Sigmoid colon (tissue), 7 donors: Measurements from ENCODE around the gene P2RX3. TPM values are rescaled to one million over a fixed set of nuclear protein-coding genes. Genes with fewer than 3 reads are reported as not detected.
"Not testable (repeated sequence)": the region's sequence is repeated elsewhere in the genome, so short reads cannot be mapped to it uniquely, and the experiment has no call there.

Source experiments
- DNase-seq: peaks from one replicate; pipeline ENCODE4 v3.0.0-alpha.2; 2019
- H3K27ac ChIP-seq, 4 donors: fragments of 200-600 bp; sonication (generic); one replicate each; pipeline ENCODE4 v1.5.1; 2016 to 2019; ENCODE audit warnings: mild to moderate bottlenecking in 1 of 4
- H3K27me3 ChIP-seq, 3 donors: fragments of 200-600 bp; sonication (generic); one replicate each; pipeline ENCODE4 v1.5.1; 2019; ENCODE audit warnings: mild to moderate bottlenecking in 1 of 3
- H3K36me3 ChIP-seq, 4 donors: fragments of 200-600 bp; sonication (generic); one replicate each; pipeline ENCODE4 v1.5.1; 2016 to 2019
- H3K4me1 ChIP-seq, 4 donors: fragments of 200-600 bp; sonication (generic); one replicate each; pipeline ENCODE4 v1.5.1; 2017 to 2019
- H3K4me3 ChIP-seq, 4 donors: fragments of 200-600 bp; sonication (generic); one replicate each; pipeline ENCODE4 v1.5.1; 2017 to 2019; ENCODE audit warnings: mild to moderate bottlenecking in 2 of 4, moderate library complexity in 1 of 4
- H3K9me3 ChIP-seq, 4 donors: fragments of 200-600 bp in 3 of 4; sonication (generic) in 3 of 4; one replicate each; pipeline versions ENCODE4 v1.5.1 to v1.6.1; 2013 to 2019
- EP300 ChIP-seq, 4 donors: sonication (generic); formaldehyde crosslinking; IDR thresholded peaks; one replicate each; pipeline ENCODE4 v1.6.1; 2017; ENCODE audit warnings: antibody characterized with exemption in 4 of 4
- POLR2A ChIP-seq, 2 donors: fragments of 450-650 bp; IDR thresholded peaks; one replicate each; pipeline ENCODE4 v1.6.1; 2016; ENCODE audit warnings: antibody characterized with exemption in 2 of 2, mild to moderate bottlenecking in 2 of 2, moderate library complexity in 2 of 2
- POLR2AphosphoS5 ChIP-seq, 4 donors: sonication (generic); formaldehyde crosslinking; IDR thresholded peaks; one replicate each; pipeline ENCODE4 v1.6.1; 2017; ENCODE audit warnings: antibody characterized with exemption in 4 of 4
- WGBS, 2 donors: extraction: QIAGEN DNeasy Blood & Tissue Kit; methylation state at CpG; one replicate each; pipeline ENCODE4 v1.1.7; 2013; 5-methylcytosine and 5-hydroxymethylcytosine counted together
- intact Hi-C: fragments of 100-400 bp; cut with DNase I; formaldehyde crosslinking; loops from one replicate; pipeline ENCODE4 v1.15.1; 2023
- polyA plus RNA-seq, 3 donors: library from polyadenylated mRNA; stranded (reverse); fragments of 200-250 nt; gene quantifications; one replicate each; pipeline ENCODE4 v1.2.3, GENCODE V29; 2013
- total RNA-seq, 4 donors: library from RNA; depleted of rRNA; stranded (reverse); fragments of >200 nt; gene quantifications; one replicate each; pipeline ENCODE4 v1.1.0, GENCODE V29; 2016
- TF ChIP-seq, protein P1 (sequence below), 4 experiments: fragments of 450-650 bp in 3 of 4; fragments of 200-600 bp in 1 of 4; IDR thresholded peaks; one replicate each; pipeline ENCODE4 v1.5.1; 2016 to 2019; ENCODE audit warnings: antibody characterized with exemption in 4 of 4, mild to moderate bottlenecking in 3 of 4, moderate library complexity in 2 of 4
- donor health status: healthy with polysubstance abuse.
- donor health status: Bipolar disorder and iron deficiency.
- donor health status: healthy.

Gene P2RX3
- total and polyA plus RNA-seq, 7 donors, result 0.07 to 0.36 TPM; not detected in 5

DNA sequence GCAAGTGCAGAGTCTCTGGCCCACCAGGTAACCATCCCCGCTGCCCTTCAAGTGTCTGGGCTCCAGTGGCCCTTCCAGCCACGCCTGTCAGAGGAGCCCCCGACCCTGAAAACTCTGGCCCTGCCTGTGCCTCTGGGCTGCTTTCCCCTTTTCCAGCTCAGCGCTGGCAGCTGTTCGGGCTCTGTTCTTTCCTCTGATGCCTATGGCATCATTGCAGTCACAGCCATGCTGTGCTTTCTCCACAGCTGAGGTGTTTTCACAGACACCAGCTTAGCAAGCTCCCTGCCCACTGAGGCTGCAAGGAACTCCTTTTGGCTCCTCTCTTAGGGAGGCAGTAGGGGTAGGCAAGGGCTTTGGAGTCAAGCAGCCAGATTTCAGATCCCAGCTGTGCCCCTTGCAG is 21.2 kb downstream of the P2RX3 start:
- Histone ChIP-seq H3K4me3 (no peak overlapping the region), H3K27ac (no peak overlapping the region), H3K27me3 (no peaks in the 10 kb centered on the region), H3K36me3 (no peaks in the 10 kb centered on the region), H3K9me3 (no peaks in the 10 kb centered on the region), H3K4me1 (peaks cover 0 to 4% (median 0%) of the 10 kb centered on the region in 4 donors)
- DNase-seq, result no peak
- WGBS, 2 donors, result 86 to 92% methylated on average over 5 of the region's 5 CpGs
- intact Hi-C loops, result loop anchor here (10.0 kb wide), 1 partner anchor 515 kb away; no protein-coding TSS in a partner anchor
- TF ChIP-seq EP300 (IDR thresholded peaks at IDR 0.05) (no peak), POLR2A (IDR thresholded peaks at IDR 0.05) (no peak), POLR2AphosphoS5 (IDR thresholded peaks at IDR 0.05) (no peak)
- TF ChIP-seq, protein P1, sequence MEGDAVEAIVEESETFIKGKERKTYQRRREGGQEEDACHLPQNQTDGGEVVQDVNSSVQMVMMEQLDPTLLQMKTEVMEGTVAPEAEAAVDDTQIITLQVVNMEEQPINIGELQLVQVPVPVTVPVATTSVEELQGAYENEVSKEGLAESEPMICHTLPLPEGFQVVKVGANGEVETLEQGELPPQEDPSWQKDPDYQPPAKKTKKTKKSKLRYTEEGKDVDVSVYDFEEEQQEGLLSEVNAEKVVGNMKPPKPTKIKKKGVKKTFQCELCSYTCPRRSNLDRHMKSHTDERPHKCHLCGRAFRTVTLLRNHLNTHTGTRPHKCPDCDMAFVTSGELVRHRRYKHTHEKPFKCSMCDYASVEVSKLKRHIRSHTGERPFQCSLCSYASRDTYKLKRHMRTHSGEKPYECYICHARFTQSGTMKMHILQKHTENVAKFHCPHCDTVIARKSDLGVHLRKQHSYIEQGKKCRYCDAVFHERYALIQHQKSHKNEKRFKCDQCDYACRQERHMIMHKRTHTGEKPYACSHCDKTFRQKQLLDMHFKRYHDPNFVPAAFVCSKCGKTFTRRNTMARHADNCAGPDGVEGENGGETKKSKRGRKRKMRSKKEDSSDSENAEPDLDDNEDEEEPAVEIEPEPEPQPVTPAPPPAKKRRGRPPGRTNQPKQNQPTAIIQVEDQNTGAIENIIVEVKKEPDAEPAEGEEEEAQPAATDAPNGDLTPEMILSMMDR (IDR thresholded peaks at IDR 0.05), result no peak

DNA sequence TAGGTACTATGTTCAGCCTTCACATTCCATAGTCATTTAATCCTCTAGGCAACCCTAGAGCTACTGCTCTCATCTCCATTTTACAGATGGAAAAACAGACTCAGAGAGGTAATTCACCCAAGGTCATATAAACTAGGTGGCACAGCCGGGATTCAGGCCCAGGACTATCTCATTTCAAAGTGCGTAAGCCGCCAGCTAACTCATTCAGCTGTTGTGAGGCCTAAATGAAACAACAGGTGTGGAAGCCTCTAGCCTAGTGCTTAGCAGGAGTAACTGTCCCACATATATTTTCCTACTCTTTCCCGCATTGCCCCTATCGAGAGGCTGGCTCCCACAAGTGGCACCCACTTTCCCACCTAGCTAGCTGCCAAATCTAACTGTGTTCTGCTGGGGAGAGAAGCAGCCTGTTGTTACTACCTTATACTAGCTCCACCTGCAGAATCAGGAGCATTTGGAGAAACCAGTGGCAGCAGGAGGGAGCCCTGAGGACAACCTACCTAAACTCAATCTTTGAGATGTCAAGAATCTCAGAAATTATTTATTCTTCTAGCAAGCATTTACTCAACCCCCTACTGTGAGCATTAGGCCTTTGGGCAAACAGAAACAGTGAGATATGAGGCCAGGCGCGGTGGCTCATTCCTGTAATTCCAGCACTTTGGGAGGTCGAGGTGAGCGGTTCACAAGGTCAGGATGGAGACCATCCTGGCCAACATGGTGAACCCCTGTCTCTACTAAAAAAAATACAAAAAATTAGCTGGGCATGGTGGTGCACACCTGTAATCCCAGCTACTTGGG is 21.9 kb downstream of the P2RX3 start:
- Histone ChIP-seq H3K27ac (no peak overlapping the region), H3K4me3 (no peak overlapping the region), H3K27me3 (no peaks in the 10 kb centered on the region), H3K4me1 (peaks cover 0 to 4% (median 0%) of the 10 kb centered on the region in 4 donors), H3K36me3 (no peaks in the 10 kb centered on the region), H3K9me3 (no peaks in the 10 kb centered on the region)
- DNase-seq, result no peak
- intact Hi-C loops, result loop anchor here (10.0 kb wide), 1 partner anchor 515 kb away; no protein-coding TSS in a partner anchor
- no peak for TF ChIP-seq EP300 (IDR thresholded peaks at IDR 0.05)
- no peak for TF ChIP-seq POLR2A (IDR thresholded peaks at IDR 0.05)
- TF ChIP-seq POLR2AphosphoS5 (IDR thresholded peaks at IDR 0.05), result no peak
- TF ChIP-seq, protein P1 (IDR thresholded peaks at IDR 0.05), result no peak
- 82 to 91% methylated on average over 9 of the region's 9 CpGs for WGBS, 2 donors

DNA sequence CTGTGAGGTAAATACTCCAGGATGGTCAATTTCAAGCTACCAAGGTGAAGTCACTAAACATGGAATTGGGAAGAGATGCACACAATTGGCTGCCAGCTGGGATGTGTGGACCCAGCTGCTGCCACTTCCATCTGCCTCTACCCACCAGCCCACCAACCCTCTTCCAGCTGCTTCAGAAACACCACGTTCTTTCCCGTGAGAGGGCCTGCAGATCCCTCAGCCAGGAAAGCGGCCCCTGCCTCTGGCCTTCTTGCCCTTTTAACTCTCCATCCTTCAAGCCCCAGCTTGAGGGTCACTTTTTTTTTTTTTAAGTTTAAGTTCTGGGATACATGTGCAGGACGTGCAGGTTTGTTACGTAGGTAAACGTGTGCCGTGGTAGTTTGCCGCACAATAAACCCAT is 22.8 kb downstream of the P2RX3 start:
- Histone ChIP-seq H3K9me3 (no peaks in the 10 kb centered on the region), H3K4me3 (no peak overlapping the region), H3K27ac (no peak overlapping the region), H3K4me1 (peaks cover 0 to 4% (median 0%) of the 10 kb centered on the region in 4 donors), H3K36me3 (no peaks in the 10 kb centered on the region), H3K27me3 (no peaks in the 10 kb centered on the region)
- DNase-seq, result no peak
- intact Hi-C loops, result no loop called here
- WGBS, 2 donors, result 93 to 94% methylated on average over 8 of the region's 8 CpGs
- no peak for TF ChIP-seq EP300 (IDR thresholded peaks at IDR 0.05)
- TF ChIP-seq, protein P1 (IDR thresholded peaks at IDR 0.05), result no peak
- no peak for TF ChIP-seq POLR2AphosphoS5 (IDR thresholded peaks at IDR 0.05)
- TF ChIP-seq POLR2A (IDR thresholded peaks at IDR 0.05), result no peak

DNA sequence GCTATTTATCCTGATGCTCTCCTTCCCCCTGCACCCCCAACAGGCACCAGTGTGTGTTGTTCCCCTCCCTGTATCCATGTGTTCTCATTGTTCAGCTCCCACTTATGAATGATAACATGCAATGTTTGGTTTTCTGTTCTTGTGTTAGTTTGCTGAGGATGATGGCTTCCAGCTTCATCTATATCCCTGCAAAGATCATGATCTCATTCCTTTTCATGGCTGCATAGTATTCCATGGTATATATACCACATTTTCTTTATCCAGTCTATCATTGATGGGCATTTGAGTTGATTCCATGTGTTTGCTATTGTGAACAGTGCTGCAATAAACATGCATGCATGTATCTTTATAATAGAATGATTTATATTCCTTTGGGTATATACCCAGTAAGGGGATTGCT is 23.3 kb downstream of the P2RX3 start:
- H3K27ac ChIP-seq, H3K36me3 ChIP-seq, H3K27me3 ChIP-seq, H3K4me1 ChIP-seq, DNase-seq, intact Hi-C loops, H3K9me3 ChIP-seq, H3K4me3 ChIP-seq: not testable (repeated sequence)

DNA sequence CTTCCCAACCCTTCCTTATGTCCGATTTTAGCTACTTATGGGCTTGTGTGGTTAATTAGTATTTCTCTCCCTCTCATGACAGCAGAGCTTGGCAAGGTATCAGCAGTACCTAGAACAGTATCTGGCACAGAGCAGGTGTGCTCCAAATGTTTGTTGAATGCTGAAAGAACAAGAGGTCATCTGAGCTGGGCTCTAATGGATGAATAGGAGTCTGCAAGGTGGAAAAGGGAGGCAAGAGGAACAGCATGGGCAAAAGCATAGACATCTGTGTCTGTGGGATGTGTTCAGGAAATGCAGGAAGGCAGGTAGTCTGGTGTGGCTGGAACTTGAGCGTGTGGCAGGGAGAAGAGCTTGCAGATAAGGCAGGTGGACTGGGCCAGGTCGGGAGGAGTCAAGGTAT is 23.8 kb downstream of the P2RX3 start:
- TF ChIP-seq POLR2AphosphoS5 (IDR thresholded peaks at IDR 0.05) (no peak), EP300 (IDR thresholded peaks at IDR 0.05) (no peak), POLR2A (IDR thresholded peaks at IDR 0.05) (no peak)
- TF ChIP-seq, protein P1 (IDR thresholded peaks at IDR 0.05), result no peak
- H3K9me3 ChIP-seq, result no peaks in the 10 kb centered on the region
- DNase-seq, result no peak
- intact Hi-C loops, result no loop called here
- H3K27me3 ChIP-seq, result no peaks in the 10 kb centered on the region
- 71 to 81% methylated on average over 3 of the region's 3 CpGs for WGBS, 2 donors
- H3K4me1 ChIP-seq, result peaks cover 0 to 4% (median 0%) of the 10 kb centered on the region in 4 donors
- no peak overlapping the region for H3K4me3 ChIP-seq
- H3K36me3 ChIP-seq, result no peaks in the 10 kb centered on the region
- no peak overlapping the region for H3K27ac ChIP-seq
